HL-60 (cell line): Measurements from ENCODE around the gene FOXF1.

Experiments used
- DNase-seq, 2 experiments: peaks; one replicate each; pipeline ENCODE4 v3.0.0-alpha.2; 2010 to 2020; ENCODE audit warnings: low read depth in 1 of 2, low spot score in 1 of 2
- H3K27ac ChIP-seq: fragments of 250-450 bp; sonication (Bioruptor Pico); replicated peaks from 2 replicates; pipeline ENCODE4 v1.5.1; 2020; ENCODE audit warnings: mild to moderate bottlenecking, moderate library complexity
- H3K27me3 ChIP-seq: fragments of 250-450 bp; sonication (Bioruptor Pico); 2 replicates; pipeline ENCODE4 v1.5.1; 2021; ENCODE audit warnings: mild to moderate bottlenecking, moderate library complexity; ENCODE audit not compliant: insufficient read depth, poor library complexity, severe bottlenecking
- H3K4me3 ChIP-seq: replicated peaks from 2 replicates; pipeline ENCODE4 v1.5.1; 2011; ENCODE audit warnings: mild to moderate bottlenecking, control low read depth, low read length; ENCODE audit not compliant: insufficient read depth
- GABPA ChIP-seq: IDR thresholded peaks from 2 replicates; pipeline ENCODE4 v1.6.1; 2012; ENCODE audit warnings: low read depth
- POLR2AphosphoS5 ChIP-seq: IDR thresholded peaks from 2 replicates; pipeline ENCODE4 v1.6.1; 2012; ENCODE audit warnings: low read depth
- SPI1 ChIP-seq: IDR thresholded peaks from 2 replicates; pipeline ENCODE4 v1.6.1; 2012; ENCODE audit warnings: low read depth, mild to moderate bottlenecking, borderline replicate concordance
- TF ChIP-seq, protein P1 (sequence below): IDR thresholded peaks from 2 replicates; pipeline ENCODE4 v1.6.1; 2012; ENCODE audit warnings: low read depth; ENCODE audit not compliant: insufficient replicate concordance
- TF ChIP-seq, protein P2 (sequence below): IDR thresholded peaks from one replicate; pipeline ENCODE4 v1.5.1; 2011; ENCODE audit warnings: low read length, control low read depth, inconsistent platforms; ENCODE audit not compliant: insufficient read depth

Gene FOXF1

DNA sequence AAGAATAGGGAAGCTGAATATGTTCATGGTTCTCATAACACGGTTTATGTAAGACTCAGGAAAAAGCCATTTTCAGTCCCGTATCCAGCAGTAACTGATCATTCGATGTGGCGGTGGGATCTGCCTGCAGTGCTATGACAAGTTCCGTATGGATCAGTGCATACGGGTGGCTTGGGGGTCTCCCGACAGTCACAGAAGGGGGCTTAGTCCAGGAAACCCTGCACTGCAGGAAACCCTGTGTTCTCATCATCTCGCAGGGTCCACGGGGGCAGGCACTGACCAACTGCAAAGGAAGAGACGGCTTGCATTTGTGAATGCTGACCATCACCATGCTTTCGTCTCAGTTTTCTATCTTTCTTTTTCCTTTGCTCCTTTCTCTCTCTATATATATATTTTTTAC lies 37.0 kb downstream of the FOXF1 start:
- Histone ChIP-seq H3K27ac (no peak overlapping the region), H3K27me3 (no peaks in the 10 kb centered on the region), H3K4me3 (no peak overlapping the region)
- DNase-seq, result no peak
- TF ChIP-seq, protein P1, sequence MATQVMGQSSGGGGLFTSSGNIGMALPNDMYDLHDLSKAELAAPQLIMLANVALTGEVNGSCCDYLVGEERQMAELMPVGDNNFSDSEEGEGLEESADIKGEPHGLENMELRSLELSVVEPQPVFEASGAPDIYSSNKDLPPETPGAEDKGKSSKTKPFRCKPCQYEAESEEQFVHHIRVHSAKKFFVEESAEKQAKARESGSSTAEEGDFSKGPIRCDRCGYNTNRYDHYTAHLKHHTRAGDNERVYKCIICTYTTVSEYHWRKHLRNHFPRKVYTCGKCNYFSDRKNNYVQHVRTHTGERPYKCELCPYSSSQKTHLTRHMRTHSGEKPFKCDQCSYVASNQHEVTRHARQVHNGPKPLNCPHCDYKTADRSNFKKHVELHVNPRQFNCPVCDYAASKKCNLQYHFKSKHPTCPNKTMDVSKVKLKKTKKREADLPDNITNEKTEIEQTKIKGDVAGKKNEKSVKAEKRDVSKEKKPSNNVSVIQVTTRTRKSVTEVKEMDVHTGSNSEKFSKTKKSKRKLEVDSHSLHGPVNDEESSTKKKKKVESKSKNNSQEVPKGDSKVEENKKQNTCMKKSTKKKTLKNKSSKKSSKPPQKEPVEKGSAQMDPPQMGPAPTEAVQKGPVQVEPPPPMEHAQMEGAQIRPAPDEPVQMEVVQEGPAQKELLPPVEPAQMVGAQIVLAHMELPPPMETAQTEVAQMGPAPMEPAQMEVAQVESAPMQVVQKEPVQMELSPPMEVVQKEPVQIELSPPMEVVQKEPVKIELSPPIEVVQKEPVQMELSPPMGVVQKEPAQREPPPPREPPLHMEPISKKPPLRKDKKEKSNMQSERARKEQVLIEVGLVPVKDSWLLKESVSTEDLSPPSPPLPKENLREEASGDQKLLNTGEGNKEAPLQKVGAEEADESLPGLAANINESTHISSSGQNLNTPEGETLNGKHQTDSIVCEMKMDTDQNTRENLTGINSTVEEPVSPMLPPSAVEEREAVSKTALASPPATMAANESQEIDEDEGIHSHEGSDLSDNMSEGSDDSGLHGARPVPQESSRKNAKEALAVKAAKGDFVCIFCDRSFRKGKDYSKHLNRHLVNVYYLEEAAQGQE, result no peak
- TF ChIP-seq SPI1 (no peak), GABPA (no peak), POLR2AphosphoS5 (no peak)
- TF ChIP-seq, protein P2, sequence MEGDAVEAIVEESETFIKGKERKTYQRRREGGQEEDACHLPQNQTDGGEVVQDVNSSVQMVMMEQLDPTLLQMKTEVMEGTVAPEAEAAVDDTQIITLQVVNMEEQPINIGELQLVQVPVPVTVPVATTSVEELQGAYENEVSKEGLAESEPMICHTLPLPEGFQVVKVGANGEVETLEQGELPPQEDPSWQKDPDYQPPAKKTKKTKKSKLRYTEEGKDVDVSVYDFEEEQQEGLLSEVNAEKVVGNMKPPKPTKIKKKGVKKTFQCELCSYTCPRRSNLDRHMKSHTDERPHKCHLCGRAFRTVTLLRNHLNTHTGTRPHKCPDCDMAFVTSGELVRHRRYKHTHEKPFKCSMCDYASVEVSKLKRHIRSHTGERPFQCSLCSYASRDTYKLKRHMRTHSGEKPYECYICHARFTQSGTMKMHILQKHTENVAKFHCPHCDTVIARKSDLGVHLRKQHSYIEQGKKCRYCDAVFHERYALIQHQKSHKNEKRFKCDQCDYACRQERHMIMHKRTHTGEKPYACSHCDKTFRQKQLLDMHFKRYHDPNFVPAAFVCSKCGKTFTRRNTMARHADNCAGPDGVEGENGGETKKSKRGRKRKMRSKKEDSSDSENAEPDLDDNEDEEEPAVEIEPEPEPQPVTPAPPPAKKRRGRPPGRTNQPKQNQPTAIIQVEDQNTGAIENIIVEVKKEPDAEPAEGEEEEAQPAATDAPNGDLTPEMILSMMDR, result no peak

DNA sequence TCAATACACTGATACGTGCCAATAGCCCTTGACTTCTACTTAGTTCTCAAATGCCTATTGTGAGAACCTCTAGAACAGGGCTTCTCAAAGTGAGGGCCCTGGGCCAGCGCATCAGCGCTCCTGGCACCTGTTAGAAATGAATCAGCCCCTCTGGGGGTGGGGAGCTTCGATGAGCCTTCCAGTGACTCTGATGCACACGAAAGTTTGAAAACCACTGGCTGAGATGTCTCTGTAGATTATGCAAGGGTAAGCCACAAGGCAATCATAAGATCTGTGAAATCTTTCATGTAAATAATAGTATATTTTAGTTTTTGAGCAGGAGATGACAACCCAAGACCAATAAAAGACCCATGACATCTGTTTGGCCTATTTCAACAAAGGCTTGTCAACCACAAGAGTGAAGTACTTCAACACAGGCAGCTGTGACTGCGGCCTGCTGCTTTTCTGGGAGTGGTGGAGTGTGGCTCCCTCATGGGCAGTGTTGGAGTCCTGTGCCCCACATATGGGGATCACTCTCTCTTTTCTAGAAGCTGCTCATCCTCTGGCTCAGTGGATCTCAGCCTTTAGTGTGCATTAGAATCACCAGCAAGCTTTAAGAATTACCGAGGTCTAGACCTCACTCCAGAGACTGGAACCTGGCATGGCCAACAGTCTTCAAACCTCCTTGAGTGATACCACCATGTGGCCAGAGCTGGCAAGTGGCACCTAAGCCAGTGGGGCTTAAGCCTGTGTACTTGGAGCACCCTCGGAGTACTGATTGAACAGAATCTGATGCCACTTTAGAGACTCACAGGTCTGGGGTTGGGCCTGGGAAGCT lies 39.0 kb downstream of the FOXF1 start:
- no peak for DNase-seq
- no peak overlapping the region for H3K4me3 ChIP-seq
- TF ChIP-seq, protein P1, result no peak
- TF ChIP-seq, protein P2, result no peak
- TF ChIP-seq SPI1 (no peak), GABPA (no peak), POLR2AphosphoS5 (no peak)
- H3K27me3 ChIP-seq, result no peaks in the 10 kb centered on the region
- no peak overlapping the region for H3K27ac ChIP-seq

DNA sequence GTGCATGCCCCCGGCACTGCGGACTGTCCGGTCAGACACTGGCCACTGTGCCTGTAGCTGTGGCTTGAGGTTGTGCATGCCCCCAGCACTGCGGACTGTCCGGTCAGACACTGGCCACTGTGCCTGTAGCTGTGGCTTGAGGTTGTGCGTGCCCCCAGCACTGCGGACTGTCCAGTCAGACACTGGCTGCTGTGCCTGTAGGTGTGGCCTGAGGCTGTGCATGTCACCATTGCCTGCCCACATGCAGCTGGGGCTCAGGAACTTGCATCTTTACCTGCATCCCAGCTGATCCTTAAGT lies 39.5 kb downstream of the FOXF1 start:
- no peaks in the 10 kb centered on the region for H3K27me3 ChIP-seq
- TF ChIP-seq SPI1, result no peak
- TF ChIP-seq, protein P1, result no peak
- TF ChIP-seq GABPA, result no peak
- TF ChIP-seq, protein P2, result no peak
- no peak overlapping the region for H3K27ac ChIP-seq
- no peak overlapping the region for H3K4me3 ChIP-seq
- DNase-seq, result no peak
